LNCaP clone FGC (cell line): ENCODE measurements around the gene RCOR1.
A peak's percentile ranks its signal among the peaks of the same experiment; 100 is the strongest.

Source experiments
- DNase-seq: peaks from one replicate; pipeline ENCODE4 v3.0.0-alpha.2; 2011; ENCODE audit warnings: low read depth
- H3K4me3 ChIP-seq: 2 replicates; pipeline ENCODE4 v1.5.1; 2011; ENCODE audit warnings: mild to moderate bottlenecking, low read depth, low read length, control low read depth
- TF ChIP-seq, protein P1 (sequence below): IDR thresholded peaks from 2 replicates; pipeline ENCODE4 v1.5.1; 2012; ENCODE audit warnings: mild to moderate bottlenecking; ENCODE audit not compliant: control insufficient read depth, insufficient read depth; ENCODE audit errors: extremely low read depth

Gene RCOR1

DNA sequence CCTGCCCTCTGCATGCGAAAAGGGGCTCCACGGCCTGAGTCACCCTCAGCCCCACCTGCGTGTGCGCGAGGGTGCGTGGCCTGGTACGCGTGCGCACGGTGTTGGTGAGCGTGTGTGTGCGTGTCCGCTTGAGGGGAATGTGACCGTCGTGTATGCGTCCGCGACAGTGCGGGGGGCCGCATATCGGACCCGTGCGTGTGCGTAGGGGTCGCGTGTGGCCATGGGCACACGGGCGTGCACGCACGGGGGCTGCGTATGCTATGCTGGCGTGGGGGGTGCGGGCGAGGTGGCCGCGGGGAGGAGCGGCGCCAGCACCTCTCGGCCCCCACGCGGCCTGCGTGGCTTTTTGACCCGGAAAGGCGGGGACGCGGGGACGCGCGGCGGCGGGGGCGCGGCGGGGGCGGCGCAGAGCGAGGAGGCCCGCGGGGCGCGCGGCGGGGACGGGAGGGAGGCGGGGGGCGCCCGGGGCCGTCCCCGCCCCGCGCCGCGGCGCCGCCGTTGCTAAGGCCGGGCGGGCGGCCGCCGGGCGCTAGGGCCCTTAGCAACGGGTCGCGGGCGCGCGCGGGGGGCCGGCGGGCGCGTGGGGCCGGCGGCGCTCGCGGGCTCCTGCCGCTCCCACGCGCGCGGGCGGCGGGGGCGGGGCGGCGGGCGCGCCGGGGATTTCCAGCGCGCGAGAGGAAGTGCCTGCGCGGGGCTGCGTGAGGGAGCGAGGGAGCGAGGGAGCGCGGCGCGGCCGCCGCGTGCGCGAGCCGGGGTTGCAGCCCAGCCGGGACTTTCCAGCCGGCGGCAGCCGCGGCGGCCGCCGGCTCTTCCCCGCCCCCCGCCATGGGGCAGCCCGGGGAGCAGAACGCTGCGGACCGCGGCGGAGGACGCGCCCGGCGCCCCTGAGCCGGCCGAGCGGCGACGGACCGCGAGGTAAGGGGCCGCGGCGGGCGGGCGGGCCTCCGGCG is 184.6 kb downstream of the RCOR1 start, which contains the start of gene TRAF3:
Gene TRAF3, plus strand, starts transcription at position 689 of the 950 bp plus-strand sequence. CDS start 92,753 bp downstream, outside the sequence.
- DNase-seq = no peak
- peak within 1 kb of the TSS; percentile 78 for H3K4me3 ChIP-seq
- TF ChIP-seq, protein P1, sequence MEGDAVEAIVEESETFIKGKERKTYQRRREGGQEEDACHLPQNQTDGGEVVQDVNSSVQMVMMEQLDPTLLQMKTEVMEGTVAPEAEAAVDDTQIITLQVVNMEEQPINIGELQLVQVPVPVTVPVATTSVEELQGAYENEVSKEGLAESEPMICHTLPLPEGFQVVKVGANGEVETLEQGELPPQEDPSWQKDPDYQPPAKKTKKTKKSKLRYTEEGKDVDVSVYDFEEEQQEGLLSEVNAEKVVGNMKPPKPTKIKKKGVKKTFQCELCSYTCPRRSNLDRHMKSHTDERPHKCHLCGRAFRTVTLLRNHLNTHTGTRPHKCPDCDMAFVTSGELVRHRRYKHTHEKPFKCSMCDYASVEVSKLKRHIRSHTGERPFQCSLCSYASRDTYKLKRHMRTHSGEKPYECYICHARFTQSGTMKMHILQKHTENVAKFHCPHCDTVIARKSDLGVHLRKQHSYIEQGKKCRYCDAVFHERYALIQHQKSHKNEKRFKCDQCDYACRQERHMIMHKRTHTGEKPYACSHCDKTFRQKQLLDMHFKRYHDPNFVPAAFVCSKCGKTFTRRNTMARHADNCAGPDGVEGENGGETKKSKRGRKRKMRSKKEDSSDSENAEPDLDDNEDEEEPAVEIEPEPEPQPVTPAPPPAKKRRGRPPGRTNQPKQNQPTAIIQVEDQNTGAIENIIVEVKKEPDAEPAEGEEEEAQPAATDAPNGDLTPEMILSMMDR = no peak

DNA sequence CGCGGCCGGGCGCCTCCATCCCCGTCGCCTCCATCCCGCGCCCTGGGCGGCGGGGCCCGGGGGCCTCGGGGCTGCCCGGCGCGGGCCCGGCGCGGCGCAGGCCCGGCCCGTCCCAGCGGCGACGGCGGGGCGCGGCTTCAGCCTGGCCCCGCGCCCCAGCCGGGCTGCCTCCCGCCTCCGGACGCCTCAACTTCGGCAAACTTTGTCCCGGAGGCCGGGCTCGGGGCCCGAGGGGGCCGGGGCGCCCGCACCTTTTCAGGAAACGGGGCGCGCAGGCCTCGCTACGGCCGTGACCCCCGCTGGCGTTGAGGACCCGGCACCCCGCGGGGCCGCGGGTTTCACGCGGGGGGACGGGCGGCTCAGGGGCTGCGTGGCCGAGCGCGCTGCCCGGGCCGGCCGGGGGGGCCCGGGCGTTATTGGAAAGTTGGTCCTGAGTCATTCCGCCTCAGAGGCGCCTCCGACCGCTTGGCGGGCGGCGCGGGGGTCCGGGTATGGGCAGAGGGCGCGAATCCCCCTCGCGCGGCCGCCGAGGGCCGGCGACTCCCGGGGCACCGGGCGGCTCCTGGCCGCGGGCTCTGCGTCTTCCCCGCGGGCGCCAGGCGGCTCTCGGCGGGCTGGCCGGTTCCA is 185.4 kb downstream of the RCOR1 start:
- TF ChIP-seq, protein P1 = no peak
- DNase-seq = no peak
- peak overlapping the region; percentile 78 for H3K4me3 ChIP-seq

DNA sequence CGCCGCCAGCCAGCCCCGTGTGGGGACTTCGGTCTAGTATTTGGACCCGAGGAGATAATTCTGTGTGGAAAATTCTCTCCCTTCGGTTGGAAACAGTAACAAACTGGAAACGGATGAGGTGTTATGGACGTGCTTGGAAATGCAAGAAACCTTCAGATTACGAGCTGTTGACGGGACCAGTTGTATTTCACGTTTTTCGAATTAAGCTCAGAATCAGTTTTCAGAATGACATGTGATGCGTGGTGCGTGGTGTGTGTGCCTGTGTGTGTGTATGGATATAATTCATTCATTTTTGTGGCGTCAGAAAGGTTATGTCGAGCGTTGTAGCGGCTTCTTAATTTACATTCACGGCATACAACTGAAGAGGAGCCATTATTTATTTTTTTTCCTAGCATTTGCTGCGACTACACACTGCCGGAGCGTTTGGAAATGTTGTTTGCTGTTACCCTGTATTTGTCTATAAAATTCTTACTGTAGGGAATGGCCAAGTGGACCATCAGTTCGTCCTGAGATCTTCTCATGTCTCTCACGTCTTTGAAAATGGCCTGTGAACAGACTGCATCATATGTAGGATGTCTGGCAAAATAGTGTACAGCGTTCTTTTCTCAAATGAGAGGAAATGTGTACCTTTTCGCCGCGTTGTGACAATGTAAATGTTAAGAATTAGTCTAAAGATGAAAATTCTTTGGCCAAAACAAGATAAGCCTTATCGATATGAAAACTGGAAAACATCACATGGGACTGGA is 186.1 kb downstream of the RCOR1 start:
- TF ChIP-seq, protein P1 = no peak
- DNase-seq = peak; percentile 66
- peak overlapping the region; percentile 78 for H3K4me3 ChIP-seq

DNA sequence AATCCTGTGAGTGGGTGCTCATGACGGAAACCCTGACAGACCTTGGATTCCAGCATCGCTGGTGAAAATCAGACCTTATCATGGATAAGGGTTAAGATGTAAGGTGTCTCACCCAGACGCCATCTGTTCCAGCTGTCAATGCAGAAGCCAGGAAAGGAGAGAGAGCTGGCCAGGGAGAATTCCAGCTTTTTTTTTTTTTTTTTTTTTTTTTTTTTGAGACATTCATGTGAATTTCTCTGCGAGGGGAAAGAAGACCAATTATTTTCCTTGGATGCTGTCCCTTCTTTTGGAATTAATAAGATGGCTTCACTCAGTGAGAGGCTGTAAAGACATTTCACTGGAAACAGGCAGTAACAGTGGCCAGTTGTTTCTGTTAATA is 186.6 kb downstream of the RCOR1 start:
- no peak for DNase-seq
- H3K4me3 ChIP-seq = peak overlapping the region; percentile 78
- TF ChIP-seq, protein P1 = no peak

DNA sequence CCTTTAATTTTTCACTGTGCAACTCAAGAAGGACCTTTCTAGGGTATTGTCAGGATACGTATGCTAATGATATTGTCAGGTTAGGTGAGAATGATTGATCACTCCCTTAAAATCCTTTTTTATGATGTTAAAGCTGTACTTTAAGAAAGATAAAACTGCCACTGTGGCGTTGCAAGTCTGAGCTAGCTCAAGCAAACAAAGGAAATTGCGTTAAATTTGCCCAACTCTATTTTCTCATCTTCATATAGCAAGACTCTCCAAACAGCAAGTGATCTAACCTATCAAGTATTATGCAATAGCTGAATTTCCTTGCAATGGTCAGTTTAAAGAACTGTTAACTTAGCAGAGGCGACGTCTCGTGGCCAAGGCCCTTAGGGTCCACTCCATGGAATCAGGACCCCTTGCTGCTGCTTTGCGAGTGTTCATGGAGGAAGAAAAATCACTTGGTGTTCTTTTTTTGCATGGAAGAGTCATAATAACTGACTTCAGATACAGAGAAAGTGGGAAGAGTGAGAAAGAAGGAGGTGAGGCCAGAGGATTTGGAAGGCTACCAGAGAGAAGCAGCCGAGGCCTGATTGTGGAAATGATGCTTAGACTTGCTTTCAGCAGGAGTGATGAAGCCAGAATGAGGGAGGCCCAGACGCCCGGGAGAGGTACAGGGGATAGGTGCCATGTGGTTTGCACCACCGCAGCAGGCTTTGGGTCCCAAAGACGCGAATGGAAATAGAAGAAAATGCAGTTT is 187.3 kb downstream of the RCOR1 start:
- H3K4me3 ChIP-seq = no peak overlapping the region
- no peak for DNase-seq
- TF ChIP-seq, protein P1 = no peak
